NCI-H2107 treated with DMSO at 0.1 percent for 48 hours (cell line): ENCODE results near the gene DICER1.

ENCODE experiments used
- DNase-seq: peaks from one replicate; lab custom pipeline; 2025; ENCODE audit not compliant: unreplicated experiment; lab: John Stamatoyannopoulos, UW

Gene DICER1

DNA sequence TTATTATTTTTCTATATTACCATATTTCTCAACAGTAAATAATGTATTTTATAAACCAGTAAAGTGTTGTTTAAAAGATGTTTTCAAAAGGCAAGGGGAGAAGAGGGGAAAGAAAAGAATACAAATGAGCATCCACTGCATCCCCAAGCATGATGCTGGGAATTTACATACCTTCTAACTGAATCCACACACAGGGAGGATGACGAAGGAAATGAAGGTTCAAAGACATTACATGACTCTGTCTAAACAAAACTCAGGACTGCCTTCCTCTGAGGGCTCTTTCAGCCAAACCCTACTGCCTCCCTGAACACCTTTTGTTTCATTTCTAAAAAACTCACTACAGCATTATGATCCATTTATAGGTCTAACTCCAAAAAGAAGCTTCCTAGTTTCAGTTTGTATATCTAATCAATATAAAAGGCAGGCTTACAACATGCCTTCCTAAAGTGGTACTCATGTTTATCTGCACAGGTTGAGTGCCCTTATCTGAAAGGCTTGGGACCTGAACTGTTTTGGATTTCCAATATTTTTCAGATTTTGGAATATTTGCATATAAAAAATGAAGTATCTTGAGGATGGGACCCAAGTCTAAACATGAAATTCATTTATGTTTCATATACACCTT, 30.3 kb downstream of the DICER1 start:
- DNase-seq = no peak

DNA sequence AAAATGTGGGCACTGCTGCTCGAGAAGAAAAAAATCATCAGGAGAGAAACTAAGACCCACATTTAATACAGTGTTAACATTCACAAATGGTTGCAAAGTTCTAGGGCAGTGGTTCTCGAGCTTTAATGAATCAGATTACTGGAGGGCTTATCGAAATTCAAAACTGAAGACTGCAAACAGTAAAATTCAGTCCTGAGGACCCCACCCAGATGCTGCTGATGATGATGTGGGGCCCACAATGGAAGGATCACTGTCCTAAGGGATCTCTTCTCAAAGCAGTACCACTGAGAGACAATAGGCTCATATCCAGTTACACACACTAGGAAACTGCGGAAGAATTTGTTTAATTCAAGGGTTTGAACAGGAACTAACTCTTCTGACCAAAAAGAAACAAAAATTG, 31.4 kb downstream of the DICER1 start:
- no peak for DNase-seq

DNA sequence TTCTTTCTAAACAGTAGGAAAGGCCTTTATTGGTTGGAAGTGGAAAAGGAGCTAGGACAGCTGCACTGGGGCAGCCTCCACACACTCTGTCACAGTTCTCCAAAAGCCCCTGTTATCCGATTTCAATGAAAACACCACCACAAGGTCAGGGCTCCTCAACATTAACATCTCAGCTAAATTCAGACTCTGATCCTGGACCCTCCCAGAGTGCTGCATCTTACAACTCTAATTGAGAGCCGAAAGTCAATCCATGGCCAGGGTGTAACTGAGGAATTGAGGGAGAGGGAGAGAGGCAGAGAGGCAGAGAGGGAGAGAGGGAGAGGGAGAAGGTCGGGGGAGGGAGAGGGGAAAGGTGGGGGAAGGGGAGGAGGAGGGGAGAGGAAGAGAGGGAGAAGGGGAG, 32.1 kb downstream of the DICER1 start:
- DNase-seq = no peak

DNA sequence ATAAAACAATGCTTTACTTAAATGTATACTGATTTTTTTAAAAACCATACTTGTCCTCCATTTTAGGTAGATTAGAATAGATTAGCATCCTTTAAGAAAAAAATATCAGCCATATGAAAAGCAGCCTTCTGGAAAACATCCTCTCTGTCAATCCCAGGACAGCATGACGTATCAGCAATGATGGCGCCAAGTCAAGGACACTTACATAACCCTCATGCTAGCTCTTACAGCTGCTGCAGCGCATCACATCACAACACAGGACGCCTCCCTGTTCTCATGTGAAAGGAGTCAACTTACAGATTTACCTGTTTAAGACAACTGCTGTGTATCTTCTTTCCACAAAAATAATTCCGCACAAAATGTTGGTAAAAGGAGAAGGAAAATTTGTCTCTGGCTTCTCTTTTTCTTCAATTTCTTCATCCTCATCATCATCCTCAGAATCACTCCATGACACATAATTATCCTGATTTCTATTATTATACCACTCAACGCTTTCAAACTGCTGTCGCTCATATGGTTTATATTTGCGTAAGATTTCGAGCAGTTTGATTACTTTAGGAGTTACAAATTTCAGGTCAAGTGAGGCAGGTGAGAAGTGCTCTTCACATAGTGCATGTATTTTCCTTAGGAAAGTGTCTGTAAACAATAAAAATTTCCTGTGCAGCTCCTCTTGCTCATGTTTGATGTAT, 33.3 kb downstream of the DICER1 start:
- DNase-seq = no peak

DNA sequence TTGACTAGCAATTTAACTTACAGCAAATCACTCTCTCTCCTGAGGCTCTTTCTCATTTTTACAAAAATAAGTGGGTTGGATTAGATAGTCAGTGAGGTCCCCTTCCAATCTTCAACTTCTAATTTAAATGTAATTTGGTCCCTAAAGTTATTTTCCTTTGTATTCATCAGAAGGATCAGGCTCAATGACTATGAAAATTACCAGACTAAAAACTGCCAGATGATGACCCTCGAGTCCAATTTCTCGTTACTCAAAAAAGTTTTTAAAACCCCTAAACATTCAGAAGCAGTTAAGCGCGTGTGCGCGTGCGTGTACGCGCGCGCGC, 34.7 kb downstream of the DICER1 start:
- no peak for DNase-seq

DNA sequence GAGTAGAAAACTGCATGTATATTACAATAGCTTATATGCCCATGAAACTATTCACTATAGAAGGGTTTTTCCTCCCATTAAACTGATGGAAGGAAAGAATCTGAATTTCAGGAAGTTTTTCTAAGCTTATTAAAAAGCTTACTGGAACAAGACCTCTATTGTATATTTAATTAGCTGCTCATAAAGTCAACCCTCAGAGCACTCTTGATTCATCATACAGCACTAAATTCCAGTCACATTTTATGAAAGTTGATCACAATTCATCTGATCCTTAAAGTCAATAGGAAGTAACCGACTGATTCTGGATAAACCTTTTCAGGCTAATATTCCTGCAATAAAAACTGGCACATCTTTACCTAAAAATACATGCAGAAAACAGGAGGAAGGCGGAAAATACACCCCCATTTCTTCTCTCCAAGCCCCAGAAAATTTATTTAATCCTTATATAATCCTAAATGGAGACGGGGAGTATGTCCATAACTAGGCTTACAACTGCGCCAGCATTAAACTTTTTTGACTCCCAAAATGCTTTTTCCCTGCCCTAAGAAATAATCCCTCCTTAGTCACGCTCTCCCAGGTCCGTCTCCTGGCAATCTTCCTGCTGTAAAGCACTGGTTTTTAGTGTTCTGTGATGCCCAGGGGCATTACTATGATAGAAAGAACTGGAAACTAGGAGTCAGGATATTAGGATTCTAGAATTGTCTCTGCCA, 35.3 kb downstream of the DICER1 start:
- no peak for DNase-seq

DNA sequence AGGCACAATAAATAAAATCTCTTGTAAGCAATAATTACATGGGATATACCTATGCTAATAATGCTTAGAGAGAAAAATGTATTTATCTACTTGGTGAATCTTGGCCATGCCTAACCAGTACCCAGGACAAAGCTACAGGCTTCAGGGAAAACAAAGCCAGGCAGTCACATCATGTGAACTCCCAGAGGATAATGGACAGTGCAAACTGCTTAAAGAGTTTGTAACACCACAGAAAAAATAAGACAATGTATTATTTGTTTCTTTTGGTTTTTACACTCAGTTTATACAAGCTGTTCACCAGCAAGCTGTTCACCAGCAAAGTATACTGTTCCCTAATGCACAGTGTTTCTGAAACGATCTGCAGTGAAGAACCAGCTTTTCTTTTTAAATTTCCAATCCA, 38.0 kb downstream of the DICER1 start:
- no peak for DNase-seq

DNA sequence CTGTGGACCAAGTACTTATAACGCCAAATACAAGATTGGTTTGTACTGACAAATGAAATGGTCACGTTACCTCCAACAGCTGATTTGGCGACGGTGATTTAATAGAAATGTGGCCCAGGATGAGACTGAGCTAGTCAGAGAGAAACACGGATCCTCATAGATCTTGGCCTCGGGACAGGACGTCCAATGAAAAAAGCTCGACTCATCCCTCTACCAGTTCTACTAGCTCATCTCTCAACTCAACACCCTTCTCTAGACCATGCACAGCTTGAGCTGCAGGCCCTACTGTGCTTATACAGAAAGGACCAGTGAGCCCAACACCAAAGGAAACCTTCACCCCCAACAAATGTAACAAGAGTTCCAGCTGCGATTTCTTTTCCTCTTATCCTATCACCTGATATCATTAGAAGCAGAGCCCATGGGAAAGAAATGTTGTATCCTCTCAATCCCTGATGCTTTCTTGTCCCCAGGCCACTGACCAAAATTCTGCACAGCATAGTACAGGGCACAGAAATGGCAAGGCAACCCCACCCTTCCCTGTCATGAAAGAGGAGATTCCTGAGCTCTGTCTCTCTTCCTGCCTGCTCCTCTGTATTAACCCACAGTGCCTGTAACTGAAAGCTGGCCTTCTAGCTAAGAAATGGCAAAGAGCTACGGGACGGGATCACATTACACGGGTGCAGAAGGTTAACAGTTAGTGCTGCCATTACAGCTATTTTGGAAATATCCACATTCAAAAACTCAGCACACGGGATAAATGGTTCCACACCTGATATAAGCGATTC, 39.2 kb downstream of the DICER1 start:
- DNase-seq = no peak

DNA sequence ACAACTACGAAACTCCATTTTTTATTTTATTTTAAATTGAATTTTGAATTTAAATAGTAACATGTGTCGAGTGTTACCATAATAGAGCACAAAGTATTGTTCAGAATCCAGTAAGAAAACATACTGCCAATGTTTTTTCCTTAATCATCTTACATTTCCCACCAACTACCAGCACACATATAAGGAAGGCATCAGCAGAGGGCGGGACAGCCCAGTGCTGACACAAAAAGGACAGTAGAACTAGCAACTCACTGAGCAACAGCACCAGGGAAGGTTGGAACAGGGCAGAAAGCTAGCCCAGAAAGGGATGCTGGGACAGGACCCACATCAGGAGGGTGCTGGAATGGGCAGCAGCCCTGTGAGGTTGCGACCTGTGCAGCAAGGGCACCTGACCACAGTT, 43.9 kb downstream of the DICER1 start:
- no peak for DNase-seq

DNA sequence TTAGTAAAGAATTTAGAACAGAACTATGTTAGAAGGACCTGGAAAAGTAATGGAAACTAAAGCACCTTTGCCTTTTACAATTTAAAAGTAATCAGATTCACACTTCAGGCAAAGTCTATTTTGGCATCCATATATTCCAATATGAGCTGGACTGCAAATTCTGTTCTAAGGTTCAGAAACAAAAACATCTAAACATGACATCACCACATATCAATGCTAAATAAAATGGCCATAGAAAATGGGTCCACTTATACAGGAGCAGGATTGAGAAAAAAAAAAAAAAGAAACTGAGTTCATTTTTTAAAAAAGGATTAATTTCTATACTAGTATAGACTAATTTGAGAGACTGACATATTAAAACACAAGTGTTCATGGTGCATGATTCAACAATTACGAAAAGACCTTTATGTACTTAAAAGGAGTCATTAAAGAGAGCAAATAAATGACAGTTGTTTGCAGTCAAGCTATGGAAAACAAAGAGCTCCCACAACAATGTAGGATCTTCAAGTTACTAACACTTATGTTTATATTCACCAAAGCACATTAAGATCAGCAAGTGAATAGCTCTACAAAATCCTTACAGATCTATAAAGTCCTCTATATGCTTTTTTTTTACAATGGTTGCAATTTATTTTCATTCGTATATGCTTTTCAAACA, 45.7 kb downstream of the DICER1 start:
- no peak for DNase-seq

DNA sequence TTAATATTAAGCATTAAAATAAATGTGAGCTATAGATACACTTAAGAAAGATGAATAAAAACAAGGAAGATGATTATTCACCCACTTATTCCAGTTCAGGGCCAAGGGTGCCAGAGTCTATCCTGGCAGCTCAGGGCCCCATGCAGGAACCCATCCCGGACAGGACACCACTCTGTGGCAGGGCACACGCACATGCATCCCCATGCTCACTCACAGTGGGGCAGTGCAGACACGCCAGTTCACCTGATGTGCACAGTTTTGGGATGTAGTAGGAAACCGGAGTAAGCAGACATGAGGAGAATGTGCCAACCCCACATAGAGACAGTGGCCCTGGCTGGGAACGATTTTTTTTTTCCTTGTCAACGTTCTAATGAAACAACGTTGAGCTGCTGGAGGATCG, 47.2 kb downstream of the DICER1 start:
- DNase-seq = no peak

DNA sequence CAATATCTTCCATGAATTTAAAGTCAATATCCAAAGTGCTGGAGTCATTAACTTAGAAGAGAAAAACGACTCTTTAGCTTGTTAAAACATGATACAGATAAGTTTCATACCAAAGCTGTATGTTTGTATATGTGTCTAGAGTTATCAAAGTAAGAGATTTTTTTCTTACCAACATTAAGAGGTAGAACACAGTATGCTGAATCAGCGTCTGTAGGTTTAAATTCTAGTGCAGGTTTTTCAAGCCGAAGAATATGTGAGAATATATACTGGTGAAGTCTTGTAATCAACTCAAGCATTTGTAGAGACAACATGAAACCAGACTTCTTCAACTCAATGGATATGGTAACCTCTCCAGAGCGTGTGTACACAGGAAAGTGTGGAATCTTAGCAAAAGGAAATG, 49.6 kb downstream of the DICER1 start:
- DNase-seq = no peak

DNA sequence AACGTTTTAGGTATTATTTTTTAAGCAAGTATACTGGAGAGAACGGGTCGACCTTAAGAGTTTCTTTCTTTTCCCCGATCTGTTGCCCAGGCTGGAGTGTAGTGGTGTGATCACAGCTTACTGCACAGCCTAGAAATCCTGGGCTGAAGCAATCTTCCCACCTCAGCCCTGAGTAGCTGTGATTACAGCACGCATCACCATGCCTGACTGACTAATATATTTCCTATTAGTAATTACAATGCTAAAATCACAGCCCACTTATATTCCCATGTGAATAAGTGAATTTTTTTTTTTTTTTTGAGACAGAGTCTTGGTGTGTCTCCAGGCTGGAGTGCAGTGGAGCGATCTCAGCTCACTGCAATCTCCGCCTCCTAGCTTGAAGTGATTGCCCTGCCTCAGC, 50.4 kb downstream of the DICER1 start:
- no peak for DNase-seq

DNA sequence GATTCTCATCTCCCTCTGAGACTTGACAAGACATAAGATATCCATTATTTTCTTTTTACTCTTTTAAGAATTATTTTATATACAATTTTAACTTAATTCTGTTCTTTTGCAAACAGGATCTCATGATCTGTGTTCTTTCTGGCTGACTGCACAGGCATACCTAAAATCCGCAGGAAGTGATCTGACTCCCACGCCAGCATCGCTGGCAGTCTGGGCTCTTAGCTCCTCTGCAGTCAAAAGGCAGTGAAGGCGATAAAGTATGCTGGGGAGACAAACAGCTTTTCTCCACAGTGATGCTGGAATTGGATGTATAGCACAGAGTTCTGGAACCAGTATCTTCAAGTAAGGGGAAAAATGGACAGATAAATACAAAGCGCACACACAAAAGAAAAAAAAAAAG, 52.4 kb downstream of the DICER1 start:
- DNase-seq = no peak

DNA sequence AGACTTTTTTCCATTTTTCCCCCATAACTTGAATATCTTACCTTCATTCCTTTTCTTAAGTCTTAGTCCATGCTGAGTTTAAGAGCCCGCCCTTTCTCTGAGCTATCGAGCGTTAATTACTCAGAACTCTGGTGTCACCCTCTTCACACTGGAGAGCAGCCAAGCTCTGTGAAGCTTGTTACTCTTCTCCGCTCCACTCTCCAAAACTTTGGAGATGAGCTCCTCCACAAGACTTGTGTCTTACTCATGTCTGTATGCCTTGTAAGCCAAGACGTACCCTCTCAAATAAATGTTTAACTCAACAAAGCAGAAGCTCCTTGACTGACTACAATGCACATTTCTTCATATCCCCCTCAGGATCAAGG, 54.7 kb downstream of the DICER1 start:
- no peak for DNase-seq

DNA sequence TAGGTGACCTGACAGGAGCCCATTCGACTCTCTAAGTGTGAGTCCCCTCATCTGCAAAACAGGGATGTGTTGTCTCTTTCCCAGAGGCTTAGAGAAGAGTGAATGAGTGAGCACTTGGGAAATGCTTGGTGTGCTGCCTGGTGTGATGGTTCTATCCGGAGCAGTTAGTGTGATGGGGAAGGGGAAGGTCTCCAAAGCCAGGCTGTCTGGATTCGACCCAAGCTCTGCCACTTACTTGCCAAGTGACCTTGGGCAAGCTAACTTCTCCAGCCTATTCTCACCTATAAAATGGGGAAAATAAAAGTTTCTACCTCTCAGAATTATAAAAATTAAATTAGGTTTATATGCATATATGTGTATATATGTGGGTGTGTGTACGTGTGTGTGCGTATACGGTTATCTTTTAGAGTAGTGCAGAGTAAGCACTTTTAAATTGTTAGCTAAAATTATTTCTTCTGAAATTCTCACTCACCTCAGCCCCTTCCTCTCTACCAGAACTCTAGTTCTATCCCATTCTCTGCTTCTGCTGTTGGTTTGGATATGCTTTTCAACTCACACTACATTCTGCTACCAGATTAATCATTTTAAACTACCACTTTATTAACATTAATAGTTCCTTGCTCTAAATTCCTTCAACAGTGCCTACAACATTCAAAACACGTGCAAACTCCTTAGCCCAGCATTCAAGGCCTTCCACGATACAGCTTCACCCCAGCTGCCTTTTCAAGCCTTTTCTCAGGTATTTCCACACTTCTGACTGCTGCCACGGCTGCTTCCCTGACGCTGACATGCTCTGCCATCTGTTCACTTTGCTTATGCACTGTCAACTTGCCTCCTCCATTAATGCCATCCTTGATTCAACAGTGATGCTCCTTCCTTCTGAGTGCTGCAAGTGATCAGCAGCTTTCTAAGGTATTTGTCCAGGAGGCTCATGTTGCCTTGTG, 55.3 kb downstream of the DICER1 start:
- DNase-seq = no peak

DNA sequence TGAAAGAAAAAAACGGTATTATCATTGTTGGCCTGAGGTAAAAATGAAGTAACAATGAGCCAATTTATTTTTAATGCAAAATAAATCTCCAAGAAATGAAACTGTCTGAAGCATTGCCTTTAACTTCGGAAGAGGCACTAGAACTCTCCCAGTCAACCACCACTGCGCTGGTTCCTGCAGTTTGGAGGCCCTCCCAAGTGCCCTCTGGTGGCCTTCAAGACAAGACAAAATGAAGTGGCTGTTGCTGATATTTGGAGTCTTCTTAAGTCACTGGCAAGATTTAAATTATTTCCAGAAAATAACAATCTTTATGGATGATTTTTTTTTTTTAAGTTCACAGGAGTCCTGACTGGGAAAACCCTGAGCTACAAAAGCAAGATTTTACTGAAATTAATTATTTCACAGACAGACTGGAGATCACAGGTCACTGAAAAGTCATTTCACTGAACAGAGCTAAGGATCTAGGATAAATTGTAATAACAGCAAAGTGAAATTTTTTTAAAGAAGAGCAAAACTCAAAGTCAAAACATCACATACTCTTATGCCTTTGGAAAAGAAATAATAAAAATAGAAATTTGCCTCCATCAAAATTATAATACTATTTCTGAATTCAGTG, 58.2 kb downstream of the DICER1 start:
- peak; percentile 21 for DNase-seq

DNA sequence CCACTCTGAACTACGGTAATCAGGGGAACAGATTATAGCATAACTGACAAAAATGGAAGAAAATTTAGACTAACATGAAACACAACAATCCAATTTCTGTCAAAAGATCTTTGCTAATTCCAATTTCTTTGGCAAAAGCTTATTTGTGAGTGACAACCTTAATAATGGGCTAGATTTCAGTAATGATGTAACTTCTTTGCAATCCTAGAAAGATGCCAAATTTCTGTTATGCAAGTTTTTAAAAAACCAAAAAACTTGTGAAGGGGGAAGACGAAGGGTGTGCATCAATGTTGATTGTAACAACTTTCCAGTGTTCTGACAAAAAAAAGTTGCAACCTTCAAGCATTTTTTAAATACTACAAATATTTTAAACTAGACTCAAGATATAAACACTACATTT, 59.9 kb downstream of the DICER1 start:
- no peak for DNase-seq

DNA sequence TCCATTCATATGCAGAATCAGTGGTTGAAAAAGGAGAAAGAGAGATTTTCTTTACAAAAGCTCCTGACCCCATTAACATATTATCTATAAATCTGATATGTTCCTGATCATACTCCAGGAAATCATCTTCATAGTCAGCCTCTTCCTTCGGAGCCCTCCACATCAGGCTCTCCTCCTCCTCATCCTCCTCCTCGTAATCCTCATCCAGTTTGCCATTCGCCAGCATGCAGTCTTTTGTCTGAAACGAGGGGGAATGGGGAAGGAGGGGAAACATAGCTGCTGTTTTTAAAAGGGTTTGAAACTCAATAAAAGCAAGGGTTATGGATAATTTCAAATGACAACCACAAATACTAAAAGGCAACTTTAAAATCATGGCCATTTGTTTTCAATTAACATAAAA, 60.9 kb downstream of the DICER1 start:
- no peak for DNase-seq

DNA sequence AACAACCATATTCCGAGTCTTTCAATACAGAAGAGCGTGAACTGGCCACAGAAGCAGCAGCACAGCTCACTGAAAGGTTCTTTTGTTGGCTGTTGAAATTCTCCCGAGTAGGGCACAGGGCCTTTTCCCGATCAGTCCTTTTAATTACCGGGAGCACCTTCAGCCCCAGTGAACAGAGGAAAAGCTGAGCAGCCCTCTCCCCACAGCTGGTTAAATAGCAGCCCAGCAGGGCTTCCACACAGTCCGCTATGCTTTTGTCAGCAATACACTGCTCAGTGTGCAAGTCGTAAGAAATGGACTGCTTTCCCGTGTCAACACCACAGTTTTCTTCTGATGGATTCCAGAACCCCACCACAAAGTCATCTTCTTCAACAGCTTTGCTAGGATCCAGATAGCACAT, 61.3 kb downstream of the DICER1 start:
- no peak for DNase-seq
